Stomach (tissue), 4 donors: ENCODE measurements around the gene EIF3B.

Experiments used
- CTCF ChIP-seq, 7 experiments: fragments of 450-650 bp in 4 of 7; fragments of 200-600 bp in 3 of 7; sonication (generic) in 3 of 7; IDR thresholded peaks; one replicate each; pipeline ENCODE4 v1.5.1; 2016 to 2019; ENCODE audit warnings: antibody characterized with exemption in 7 of 7, control low read depth in 2 of 7, mild to moderate bottlenecking in 1 of 7
- POLR2AphosphoS5 ChIP-seq, 3 donors: sonication (generic); formaldehyde crosslinking; IDR thresholded peaks; one replicate each; pipeline ENCODE4 v1.6.1; 2016; ENCODE audit warnings: antibody characterized with exemption in 3 of 3

GRCh38 chr7:2405601-2406345 lies 51.1 kb downstream of the EIF3B start:
- no peak for TF ChIP-seq POLR2AphosphoS5 (IDR thresholded peaks at IDR 0.05)
- no peak for TF ChIP-seq CTCF (IDR thresholded peaks at IDR 0.05)
